Endothelial cell of umbilical vein (primary cell): Measurements from ENCODE around the gene ZNF280D. TPM values are rescaled to one million over a fixed set of nuclear protein-coding genes. Genes with fewer than 3 reads are reported as not detected.

ENCODE experiments used
- BruUV-seq: library from RNA; stranded (reverse); fragments of 400-500 nt; replicated peaks from 2 replicates; lab custom pipeline; 2021; lab: Mats Ljungman, UMichigan
- CTCF ChIA-PET: fragments of 300-600, 350-600 bp; sonication (Branson Sonifier 250); formaldehyde crosslinking; loops from one replicate; lab custom pipeline; 2021; ENCODE audit warnings: antibody characterized with exemption, inconsistent platforms; lab: Charles Lee
- POLR2A ChIA-PET: fragments of 300-600, 350-600 bp; sonication (Branson Sonifier 250); formaldehyde crosslinking; loops from one replicate; lab custom pipeline; 2021; ENCODE audit warnings: antibody characterized with exemption, inconsistent platforms; lab: Charles Lee
- DNase-seq: peaks from one replicate; pipeline ENCODE4 v3.0.0-alpha.2; 2011; ENCODE audit warnings: low read depth, low spot score
- FAIRE-seq: peaks from 2 replicates; lab custom pipeline; 2011; peaks lifted over from hg19 to GRCh38; lab: Jason Lieb, UNC
- H2AFZ ChIP-seq: 2 replicates; pipeline ENCODE4 v1.6.0; 2012; ENCODE audit warnings: low read depth, low read length, control low read depth, inconsistent platforms
- H3K27ac ChIP-seq: 2 replicates; pipeline ENCODE4 v1.5.1; 2011; ENCODE audit warnings: low read depth, mild to moderate bottlenecking, control low read depth, low read length, moderate library complexity; ENCODE audit not compliant: insufficient read depth
- H3K27me3 ChIP-seq, 2 experiments: 2 replicates each; pipeline versions ENCODE4 v1.6.0 to v1.6.1; 2011; ENCODE audit warnings: low read length in 2 of 2, mixed read lengths in 1 of 2; ENCODE audit not compliant: control insufficient read depth in 2 of 2, insufficient read depth in 2 of 2
- H3K36me3 ChIP-seq, 2 experiments: 2 replicates in 1 of 2; 3 replicates in 1 of 2; pipeline ENCODE4 v1.5.1; 2011; ENCODE audit warnings: low read length in 2 of 2, mild to moderate bottlenecking in 1 of 2, moderate library complexity in 1 of 2; ENCODE audit not compliant: control insufficient read depth in 2 of 2, insufficient read depth in 2 of 2; ENCODE audit errors: extremely low read depth in 1 of 2
- H3K4me1 ChIP-seq: 3 replicates; pipeline ENCODE4 v1.5.1; 2011; ENCODE audit warnings: mild to moderate bottlenecking, low read length; ENCODE audit not compliant: control insufficient read depth, insufficient read depth; ENCODE audit errors: extremely low read depth
- H3K4me2 ChIP-seq: 2 replicates; pipeline ENCODE4 v1.6.1; 2011; ENCODE audit warnings: low read length, control low read depth, mixed read lengths; ENCODE audit not compliant: insufficient read depth
- H3K4me3 ChIP-seq, 3 experiments: fragments of 200-600 bp in 1 of 3; sonication (generic), shearing (Covaris generic) in 1 of 3; replicated peaks in 1 of 3; 2 replicates each; pipeline ENCODE4 v1.5.1; 2011 to 2016; ENCODE audit warnings: control low read depth in 3 of 3, low read length in 3 of 3, mild to moderate bottlenecking in 2 of 3, inconsistent platforms in 1 of 3, low read depth in 1 of 3, moderate library complexity in 1 of 3; ENCODE audit not compliant: insufficient read depth in 1 of 3
- H3K79me2 ChIP-seq: 2 replicates; pipeline ENCODE4 v1.6.0; 2012; ENCODE audit warnings: low read length, inconsistent platforms; ENCODE audit not compliant: control insufficient read depth, insufficient read depth
- H3K9ac ChIP-seq: replicated peaks from 2 replicates; pipeline ENCODE3; 2011; ENCODE audit warnings: low read length, control low read depth; ENCODE audit not compliant: insufficient read depth; ENCODE audit errors: extremely low read depth
- H3K9me1 ChIP-seq: replicated peaks from 3 replicates; pipeline ENCODE4 v1.6.0; 2011; ENCODE audit warnings: mild to moderate bottlenecking, low read length; ENCODE audit not compliant: control insufficient read depth, insufficient read depth; ENCODE audit errors: extremely low read depth
- H3K9me3 ChIP-seq: replicated peaks from 2 replicates; pipeline ENCODE4 v1.5.1; 2012; ENCODE audit warnings: low read length, inconsistent platforms; ENCODE audit not compliant: control insufficient read depth, insufficient read depth
- H4K20me1 ChIP-seq: replicated peaks from 2 replicates; pipeline ENCODE3; 2011; ENCODE audit warnings: mild to moderate bottlenecking, low read length; ENCODE audit not compliant: control insufficient read depth, insufficient read depth; ENCODE audit errors: extremely low read depth
- EZH2 ChIP-seq: IDR thresholded peaks from 2 replicates; pipeline ENCODE4 v1.6.1; 2012; ENCODE audit warnings: borderline replicate concordance, low read depth, mild to moderate bottlenecking, moderate library complexity, low read length, inconsistent platforms; ENCODE audit not compliant: severe bottlenecking
- FOS ChIP-seq: IDR thresholded peaks from 2 replicates; pipeline ENCODE4 v1.6.1; 2011; ENCODE audit warnings: mild to moderate bottlenecking, low read length, moderate library complexity, borderline replicate concordance; ENCODE audit not compliant: insufficient read depth
- JUN ChIP-seq: IDR thresholded peaks from 2 replicates; pipeline ENCODE4 v1.6.1; 2011; ENCODE audit warnings: borderline replicate concordance, low read depth; ENCODE audit not compliant: insufficient read length, insufficient read depth
- MYC ChIP-seq: IDR thresholded peaks from one replicate; pipeline ENCODE4 v1.6.1; 2011; ENCODE audit warnings: mild to moderate bottlenecking, low read depth, low read length
- POLR2AphosphoS5 ChIP-seq: IDR thresholded peaks from 2 replicates; pipeline ENCODE4 v1.6.1; 2012; ENCODE audit warnings: low read depth, mild to moderate bottlenecking, control low read depth, low read length, moderate library complexity; ENCODE audit not compliant: insufficient read depth
- dilution Hi-C: fragments of 300-500 bp; cut with MboI; formaldehyde crosslinking; loops from one replicate; pipeline ENCODE4 v1.15.0; 2019; ENCODE audit warnings: low sequenced_read_pairs; ENCODE audit not compliant: extremely low pct_ligation_motif_present
- intact Hi-C: fragments of 100-400 bp; cut with micrococcal nuclease; formaldehyde crosslinking; loops from one replicate; pipeline ENCODE4 v1.10.0; 2022
- polyA plus RNA-seq, 4 experiments: library from polyadenylated mRNA; depleted of rRNA in 3 of 4; stranded (reverse) in 3 of 4; unstranded in 1 of 4; fragments of >200 nt; gene quantifications; 2 replicates each; pipeline versions ENCODE4 v1.2.1 to v1.2.3, GENCODE V29; 2011 to 2012; ENCODE audit warnings: missing spikeins in 1 of 4
- total RNA-seq: library from RNA; stranded (reverse); gene quantifications from 2 replicates; pipeline ENCODE4 v1.2.3, GENCODE V29; 2021
- TF ChIP-seq, protein P1 (sequence below), 2 donors: IDR thresholded peaks; 1 replicate in 1 of 2; 2 replicates in 1 of 2; pipeline ENCODE4 v1.5.1; 2011; ENCODE audit warnings: low read length in 2 of 2, mild to moderate bottlenecking in 2 of 2, moderate library complexity in 2 of 2, control low read depth in 1 of 2, inconsistent platforms in 1 of 2, low read depth in 1 of 2; ENCODE audit not compliant: insufficient read depth in 1 of 2; ENCODE audit errors: extremely low read depth in 1 of 2

ZNF280D gene
- total and polyA plus RNA-seq, 2 donors (not counting 3 experiments of a cell fraction or from before 2014, with no cell fraction given) = 9.6 to 42.1 TPM

DNA sequence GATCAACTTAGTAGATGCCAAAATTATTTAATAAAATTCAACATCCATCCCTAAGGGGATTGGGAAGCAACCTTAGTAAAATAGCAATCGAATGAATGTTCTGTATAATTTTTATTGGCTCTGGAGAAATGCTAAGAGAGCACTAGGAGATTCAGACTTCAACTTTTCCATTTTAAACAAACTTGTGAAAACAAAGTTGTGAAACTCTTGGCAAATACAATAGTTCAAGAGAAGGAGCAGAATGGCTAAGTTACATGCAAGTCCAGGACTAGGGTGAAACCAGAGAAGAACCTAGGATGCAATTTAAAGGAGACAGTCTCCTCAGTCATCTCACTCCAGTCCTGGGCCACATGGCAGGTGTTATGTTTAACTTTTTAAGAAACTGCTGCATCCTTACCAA, 16.7 kb upstream of the ZNF280D start:
- no peak overlapping the region for H3K4me2 ChIP-seq
- H3K4me3 ChIP-seq = no peak overlapping the region
- no peaks in the 10 kb centered on the region for H3K27me3 ChIP-seq
- BruUV-seq = no TSS peak
- no peaks in the 10 kb centered on the region for H3K79me2 ChIP-seq
- no peak for FAIRE-seq
- no peak overlapping the region for H3K27ac ChIP-seq
- intact Hi-C loops (no loop called here), dilution Hi-C loops (no loop called here)
- H4K20me1 ChIP-seq = no peaks in the 10 kb centered on the region
- H2AFZ ChIP-seq = no peak overlapping the region
- no peaks in the 10 kb centered on the region for H3K9me1 ChIP-seq
- no peaks in the 10 kb centered on the region for H3K9me3 ChIP-seq
- POLR2A ChIA-PET = no interaction called here
- CTCF ChIA-PET = no interaction called here
- H3K36me3 ChIP-seq = no peaks in the 10 kb centered on the region
- no peaks in the 10 kb centered on the region for H3K4me1 ChIP-seq
- no peak for DNase-seq
- TF ChIP-seq POLR2AphosphoS5 = no peak
- no peak for TF ChIP-seq MYC
- TF ChIP-seq FOS = no peak
- TF ChIP-seq, protein P1, sequence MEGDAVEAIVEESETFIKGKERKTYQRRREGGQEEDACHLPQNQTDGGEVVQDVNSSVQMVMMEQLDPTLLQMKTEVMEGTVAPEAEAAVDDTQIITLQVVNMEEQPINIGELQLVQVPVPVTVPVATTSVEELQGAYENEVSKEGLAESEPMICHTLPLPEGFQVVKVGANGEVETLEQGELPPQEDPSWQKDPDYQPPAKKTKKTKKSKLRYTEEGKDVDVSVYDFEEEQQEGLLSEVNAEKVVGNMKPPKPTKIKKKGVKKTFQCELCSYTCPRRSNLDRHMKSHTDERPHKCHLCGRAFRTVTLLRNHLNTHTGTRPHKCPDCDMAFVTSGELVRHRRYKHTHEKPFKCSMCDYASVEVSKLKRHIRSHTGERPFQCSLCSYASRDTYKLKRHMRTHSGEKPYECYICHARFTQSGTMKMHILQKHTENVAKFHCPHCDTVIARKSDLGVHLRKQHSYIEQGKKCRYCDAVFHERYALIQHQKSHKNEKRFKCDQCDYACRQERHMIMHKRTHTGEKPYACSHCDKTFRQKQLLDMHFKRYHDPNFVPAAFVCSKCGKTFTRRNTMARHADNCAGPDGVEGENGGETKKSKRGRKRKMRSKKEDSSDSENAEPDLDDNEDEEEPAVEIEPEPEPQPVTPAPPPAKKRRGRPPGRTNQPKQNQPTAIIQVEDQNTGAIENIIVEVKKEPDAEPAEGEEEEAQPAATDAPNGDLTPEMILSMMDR (IDR thresholded peaks at IDR 0.05; ENCODE audit: extremely low read depth in 1 of 2, insufficient read depth in 1 of 2, low read depth in 1 of 2, low read length in 2 of 2) = no peak
- no peak for TF ChIP-seq EZH2
- no peak for TF ChIP-seq JUN
- no peak overlapping the region for H3K9ac ChIP-seq
